Colonic mucosa (tissue), 4 donors: ENCODE measurements around the gene AURKA. TPM values are rescaled to one million over a fixed set of nuclear protein-coding genes. Genes with fewer than 3 reads are reported as not detected.

ENCODE experiments used
- DNase-seq: peaks from one replicate; pipeline ENCODE4 v3.0.0-alpha.2; 2020
- H3K27ac ChIP-seq: fragments of 200-600 bp; one replicate; pipeline ENCODE4 v1.8.0; 2021
- H3K27me3 ChIP-seq: fragments of 200-600 bp; one replicate; pipeline ENCODE4 v1.8.0; 2021
- H3K36me3 ChIP-seq: fragments of 200-600 bp; one replicate; pipeline ENCODE4 v1.8.0; 2021
- H3K4me1 ChIP-seq: fragments of 200-600 bp; one replicate; pipeline ENCODE4 v1.8.0; 2021; ENCODE audit warnings: mild to moderate bottlenecking
- H3K4me3 ChIP-seq: fragments of 200-600 bp; one replicate; pipeline ENCODE4 v1.8.0; 2021
- H3K9ac ChIP-seq, 2 donors: one replicate each; pipeline ENCODE4 v1.7.0; 2013; ENCODE audit warnings: control low read depth in 2 of 2, low read depth in 2 of 2, low read length in 2 of 2
- H3K9me3 ChIP-seq: fragments of 200-600 bp; one replicate; pipeline ENCODE4 v1.8.0; 2021
- intact Hi-C: fragments of 100-400 bp; cut with DNase I; formaldehyde crosslinking; loops from one replicate; pipeline ENCODE4 v1.14.1; 2022
- total RNA-seq, 2 donors: library from RNA; stranded (reverse); fragmentation: NEBNext Ultra II Directional in 1 of 2; extraction: Animal tissue kit (Norgen Biotek cat#: 25700) in 1 of 2; gene quantifications; one replicate each; pipeline ENCODE4 v1.2.1, GENCODE V29; 2021
- TF ChIP-seq, protein P1 (sequence below): fragments of 200-600 bp; IDR thresholded peaks from one replicate; pipeline ENCODE4 v1.8.0; 2022; ENCODE audit warnings: antibody characterized with exemption, mild to moderate bottlenecking
- donor health status: healthy.
- donor health status: DM: no; HTN: no; CAD: no.
- donor health status: DM: no; HTN: no; CAD: no.

Gene AURKA
- total RNA-seq, 2 donors from 2014 or later: 25.6 to 62.4 TPM

DNA sequence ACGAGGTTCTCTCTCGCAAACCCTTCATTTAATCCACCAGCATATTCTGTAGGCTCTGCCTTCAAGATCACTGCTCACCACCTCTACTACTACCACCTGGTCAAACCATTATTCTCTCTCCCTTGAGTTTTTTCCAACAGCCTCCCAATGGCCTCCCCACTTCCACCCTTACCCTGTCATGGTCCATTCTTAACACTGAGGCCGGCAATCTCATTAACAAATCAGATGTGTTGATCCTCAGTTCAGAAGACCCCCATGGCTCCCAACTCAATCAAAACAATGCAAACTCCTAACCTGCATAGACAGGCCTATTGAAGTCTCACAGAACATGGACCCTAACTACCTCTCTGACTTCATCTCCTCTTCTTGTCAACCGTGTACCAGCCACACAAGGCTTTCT lies 2.2 kb downstream of the AURKA start:
- Histone ChIP-seq H3K27ac (no peak overlapping the region), H3K9ac (no peak overlapping the region), H3K4me1 (peaks cover 6% of the 10 kb centered on the region), H3K36me3 (no peaks in the 10 kb centered on the region), H3K9me3 (no peaks in the 10 kb centered on the region), H3K27me3 (no peaks in the 10 kb centered on the region), H3K4me3 (no peak overlapping the region)
- TF ChIP-seq, protein P1, sequence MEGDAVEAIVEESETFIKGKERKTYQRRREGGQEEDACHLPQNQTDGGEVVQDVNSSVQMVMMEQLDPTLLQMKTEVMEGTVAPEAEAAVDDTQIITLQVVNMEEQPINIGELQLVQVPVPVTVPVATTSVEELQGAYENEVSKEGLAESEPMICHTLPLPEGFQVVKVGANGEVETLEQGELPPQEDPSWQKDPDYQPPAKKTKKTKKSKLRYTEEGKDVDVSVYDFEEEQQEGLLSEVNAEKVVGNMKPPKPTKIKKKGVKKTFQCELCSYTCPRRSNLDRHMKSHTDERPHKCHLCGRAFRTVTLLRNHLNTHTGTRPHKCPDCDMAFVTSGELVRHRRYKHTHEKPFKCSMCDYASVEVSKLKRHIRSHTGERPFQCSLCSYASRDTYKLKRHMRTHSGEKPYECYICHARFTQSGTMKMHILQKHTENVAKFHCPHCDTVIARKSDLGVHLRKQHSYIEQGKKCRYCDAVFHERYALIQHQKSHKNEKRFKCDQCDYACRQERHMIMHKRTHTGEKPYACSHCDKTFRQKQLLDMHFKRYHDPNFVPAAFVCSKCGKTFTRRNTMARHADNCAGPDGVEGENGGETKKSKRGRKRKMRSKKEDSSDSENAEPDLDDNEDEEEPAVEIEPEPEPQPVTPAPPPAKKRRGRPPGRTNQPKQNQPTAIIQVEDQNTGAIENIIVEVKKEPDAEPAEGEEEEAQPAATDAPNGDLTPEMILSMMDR: no peak
- no peak for DNase-seq
- intact Hi-C loops: no loop called here

DNA sequence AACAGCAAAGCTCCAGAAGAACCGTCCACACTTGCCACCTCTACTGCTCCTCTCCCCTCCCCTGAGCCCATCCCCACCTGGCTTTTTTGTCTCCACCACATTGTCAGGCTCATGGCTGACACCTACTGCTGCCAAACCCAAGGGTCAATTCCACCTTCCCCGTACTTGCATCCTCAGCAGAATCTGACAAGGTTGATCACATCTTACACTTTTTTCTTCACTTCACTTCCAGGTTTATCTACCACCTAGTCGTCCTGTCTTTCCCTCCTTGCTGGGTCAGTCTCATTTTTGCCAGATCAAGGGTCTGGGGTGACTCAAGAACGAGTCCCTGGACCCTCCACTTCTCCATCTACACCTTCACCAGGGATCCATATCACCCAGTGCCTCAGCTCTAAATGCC lies 3.1 kb downstream of the AURKA start:
- no peaks in the 10 kb centered on the region for H3K36me3 ChIP-seq
- no peaks in the 10 kb centered on the region for H3K9me3 ChIP-seq
- no peak for DNase-seq
- no peaks in the 10 kb centered on the region for H3K27me3 ChIP-seq
- H3K9ac ChIP-seq: no peak overlapping the region
- H3K27ac ChIP-seq: no peak overlapping the region
- intact Hi-C loops: no loop called here
- TF ChIP-seq, protein P1: no peak
- peaks cover 5% of the 10 kb centered on the region for H3K4me1 ChIP-seq
- H3K4me3 ChIP-seq: no peak overlapping the region

DNA sequence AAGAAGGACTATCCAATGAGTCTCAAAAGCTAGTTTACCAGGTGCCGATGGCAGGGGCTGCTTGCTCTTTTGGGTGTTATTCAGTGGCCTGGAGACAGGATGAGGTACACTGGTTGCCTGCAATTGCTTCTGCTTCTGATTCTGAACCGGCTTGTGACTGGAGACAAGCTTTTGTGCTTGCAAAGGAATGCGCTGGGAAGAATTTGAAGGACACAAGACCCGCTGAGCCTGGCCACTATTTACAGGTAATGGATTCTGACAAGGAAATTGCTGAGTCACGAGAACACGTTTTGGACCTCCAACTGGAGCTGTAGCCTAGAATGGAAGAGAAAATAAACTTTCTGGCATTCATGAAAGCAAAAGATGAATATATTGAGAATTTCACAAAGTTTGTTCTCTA lies 5.8 kb downstream of the AURKA start:
- no peaks in the 10 kb centered on the region for H3K9me3 ChIP-seq
- intact Hi-C loops: no loop called here
- H3K36me3 ChIP-seq: no peaks in the 10 kb centered on the region

DNA sequence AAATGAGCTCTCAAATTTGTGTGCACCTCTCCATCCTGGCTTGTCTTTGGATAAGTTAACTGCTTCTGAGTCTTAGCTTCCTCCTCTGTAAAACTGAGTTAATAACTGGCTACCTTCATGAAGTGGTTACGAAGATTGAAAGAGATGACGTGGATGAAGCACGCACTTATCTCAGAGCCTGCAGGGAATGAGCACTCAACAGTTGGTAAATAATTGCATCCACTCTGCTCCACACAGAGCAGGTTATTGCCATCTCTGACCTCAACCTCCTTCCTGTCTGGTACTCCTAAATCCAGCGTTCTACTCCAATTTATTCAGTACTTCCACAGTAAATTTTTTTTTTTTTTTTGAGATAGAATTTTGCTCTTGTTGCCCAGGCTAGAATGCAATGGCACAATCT lies 6.9 kb downstream of the AURKA start:
- no peaks in the 10 kb centered on the region for H3K36me3 ChIP-seq
- H3K27me3 ChIP-seq: no peaks in the 10 kb centered on the region
- TF ChIP-seq, protein P1: no peak
- no peak overlapping the region for H3K27ac ChIP-seq
- H3K4me1 ChIP-seq: no peaks in the 10 kb centered on the region
- no peak overlapping the region for H3K9ac ChIP-seq
- intact Hi-C loops: no loop called here
- DNase-seq: no peak
- no peaks in the 10 kb centered on the region for H3K9me3 ChIP-seq
- no peak overlapping the region for H3K4me3 ChIP-seq

More for the DNA sequence above, 5.8 kb downstream of the AURKA start:
- no peak for DNase-seq
- Histone ChIP-seq H3K27me3 (no peaks in the 10 kb centered on the region), H3K4me1 (no peaks in the 10 kb centered on the region), H3K27ac (no peak overlapping the region), H3K9ac (no peak overlapping the region), H3K4me3 (no peak overlapping the region)
- TF ChIP-seq, protein P1: no peak

GRCh38 chr20:56383334-56383733 lies 8.7 kb downstream of the AURKA start:
- no peak overlapping the region for H3K4me3 ChIP-seq
- DNase-seq: no peak
- no peak overlapping the region for H3K9ac ChIP-seq
- no peaks in the 10 kb centered on the region for H3K9me3 ChIP-seq
- no peaks in the 10 kb centered on the region for H3K27me3 ChIP-seq
- H3K27ac ChIP-seq: no peak overlapping the region
- TF ChIP-seq, protein P1: no peak
- H3K4me1 ChIP-seq: no peaks in the 10 kb centered on the region
- no peaks in the 10 kb centered on the region for H3K36me3 ChIP-seq
- intact Hi-C loops: no loop called here

DNA sequence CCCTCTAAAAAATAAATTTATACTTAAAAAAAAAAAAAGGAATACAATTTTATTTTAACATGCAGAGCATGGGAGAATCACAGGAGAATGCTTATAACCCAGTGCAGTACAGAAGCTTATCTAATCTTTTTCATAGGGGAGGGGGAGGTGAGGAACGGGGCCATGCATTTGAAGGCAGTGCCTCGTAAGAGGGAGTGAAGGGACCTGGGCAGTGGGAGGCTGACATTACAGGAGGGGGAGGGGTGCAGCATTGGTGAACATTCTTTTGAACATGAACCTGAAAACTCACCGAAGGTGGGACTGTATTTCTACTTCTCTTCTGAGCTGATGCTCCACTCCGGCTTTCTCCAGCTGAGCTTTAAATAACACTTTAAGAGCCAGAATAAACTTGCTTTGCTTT lies 9.3 kb downstream of the AURKA start:
- intact Hi-C loops: no loop called here
- no peak for DNase-seq
- H3K27me3 ChIP-seq: no peaks in the 10 kb centered on the region
- H3K9me3 ChIP-seq: no peaks in the 10 kb centered on the region
- no peaks in the 10 kb centered on the region for H3K36me3 ChIP-seq
- H3K27ac ChIP-seq: no peak overlapping the region
- no peak overlapping the region for H3K9ac ChIP-seq
- H3K4me1 ChIP-seq: no peaks in the 10 kb centered on the region
- no peak overlapping the region for H3K4me3 ChIP-seq
- TF ChIP-seq, protein P1: no peak
